GM10847 (cell line): ENCODE data around the gene CACNA2D1.

Source experiments
- POLR2A ChIP-seq: IDR thresholded peaks from 2 replicates; pipeline ENCODE4 v1.6.1; 2011; ENCODE audit not compliant: insufficient read length; ENCODE audit errors: extremely low read depth

CACNA2D1 gene

GRCh38 chr7:82443547-82444219 is at the start of gene CACNA2D1:
TSS of gene CACNA2D1 (minus strand) at chr7:82443777.
- TF ChIP-seq POLR2A: no peak

- no peak for TF ChIP-seq POLR2A
Measured at GRCh38 chr7:82481499-82482097, 38.0 kb upstream of the CACNA2D1 start.

- TF ChIP-seq POLR2A: no peak
Measured at GRCh38 chr7:82477733-82478515, 34.3 kb upstream of the CACNA2D1 start.

GRCh38 chr7:82472966-82473365 is 29.4 kb upstream of the CACNA2D1 start:
- TF ChIP-seq POLR2A: no peak

- no peak for TF ChIP-seq POLR2A
Measured at GRCh38 chr7:82471351-82472020, 27.9 kb upstream of the CACNA2D1 start.

GRCh38 chr7:82469207-82469606 is 25.6 kb upstream of the CACNA2D1 start:
- TF ChIP-seq POLR2A: no peak

DNA sequence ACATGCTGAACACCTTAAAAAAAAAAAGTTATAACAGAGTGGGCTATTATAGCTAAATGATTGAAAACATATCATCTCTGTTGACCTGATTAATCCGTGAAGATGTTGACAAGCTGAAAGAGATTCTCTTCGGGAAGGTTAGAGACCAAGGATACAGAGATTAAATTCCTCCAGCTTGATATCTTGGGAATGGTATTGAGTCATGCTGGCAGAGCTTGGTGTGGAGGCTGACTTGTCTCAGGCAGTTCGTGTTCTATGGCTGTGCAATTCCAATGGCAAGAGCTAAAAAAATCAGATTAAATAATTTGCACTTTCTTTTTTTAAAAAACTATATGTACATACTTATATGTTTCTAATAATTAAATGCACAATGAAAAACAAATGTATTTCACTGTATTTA is 24.9 kb upstream of the CACNA2D1 start:
- no peak for TF ChIP-seq POLR2A

DNA sequence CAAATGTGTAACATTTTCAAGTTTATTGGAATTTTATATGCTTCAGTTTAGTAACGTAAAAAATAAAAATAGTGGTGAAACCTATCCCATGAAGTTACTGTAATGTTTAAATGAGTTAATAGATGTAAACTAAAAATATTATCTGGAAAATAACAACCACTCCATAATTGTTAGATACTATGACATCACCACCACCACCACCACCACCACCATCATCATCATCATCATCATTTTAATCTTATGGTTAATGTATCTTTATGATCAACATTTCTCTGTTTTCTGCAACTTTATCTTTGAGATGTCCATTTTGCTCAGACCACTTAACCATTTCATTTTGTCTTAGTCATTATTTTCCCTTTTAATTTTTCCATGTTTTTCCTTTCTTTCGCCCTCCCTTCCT is 23.4 kb upstream of the CACNA2D1 start:
- no peak for TF ChIP-seq POLR2A

DNA sequence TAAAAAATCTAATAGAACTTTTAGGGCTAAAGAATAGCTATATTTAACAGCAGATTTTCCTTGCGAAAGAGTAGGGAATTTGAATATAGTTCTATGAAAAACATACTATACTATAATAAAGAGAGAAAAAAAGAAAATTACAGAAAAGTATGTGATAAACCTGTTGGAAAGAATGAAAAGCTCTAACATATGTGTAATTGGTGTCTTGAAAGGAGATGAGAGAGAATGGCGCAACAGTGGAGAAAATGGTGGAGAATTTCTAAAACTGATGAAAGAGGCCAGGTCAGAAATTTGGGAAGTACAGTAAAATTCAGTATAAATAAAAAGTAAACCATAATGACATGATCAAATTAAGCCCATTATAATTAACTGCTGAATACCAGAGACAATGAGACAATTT is 20.8 kb upstream of the CACNA2D1 start:
- no peak for TF ChIP-seq POLR2A

GRCh38 chr7:82455295-82455694 is 11.7 kb upstream of the CACNA2D1 start:
- no peak for TF ChIP-seq POLR2A

DNA sequence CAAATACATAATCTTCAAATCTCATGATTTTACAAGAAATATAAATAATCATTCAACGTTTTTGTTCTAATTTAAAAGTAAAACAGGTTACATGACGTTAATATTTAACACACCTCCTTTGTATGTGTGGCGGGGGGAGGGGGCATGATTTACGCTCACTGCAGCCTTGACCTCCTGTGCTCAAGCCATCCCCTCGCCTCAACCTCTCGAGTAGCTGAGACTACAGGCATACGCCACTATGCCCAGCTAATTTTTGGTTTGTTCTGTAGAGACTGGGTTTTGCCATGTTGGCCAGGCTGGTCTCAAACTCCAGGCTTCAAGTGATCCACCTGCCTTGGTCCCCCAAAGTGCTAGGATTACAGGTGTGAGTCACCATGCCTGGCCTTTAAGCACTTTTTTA is 7.2 kb upstream of the CACNA2D1 start:
- TF ChIP-seq POLR2A: no peak

DNA sequence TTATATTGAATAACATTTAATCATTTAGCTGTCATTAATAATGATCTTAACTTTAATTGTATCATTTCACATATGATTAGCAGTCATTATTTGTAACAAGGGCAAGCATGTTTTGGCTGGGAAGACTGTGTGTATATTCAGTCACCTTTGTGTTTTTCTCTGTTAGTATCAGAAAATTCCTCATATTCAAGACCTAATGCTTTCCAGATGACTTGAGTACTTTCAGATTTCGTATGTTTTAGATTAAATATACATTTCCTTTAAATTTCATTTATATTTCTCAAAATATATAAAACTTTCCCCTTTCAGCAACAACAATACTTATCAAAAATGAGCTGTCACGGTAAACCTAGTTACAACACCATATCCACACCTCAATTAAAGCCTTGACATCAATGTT is 6.3 kb upstream of the CACNA2D1 start:
- no peak for TF ChIP-seq POLR2A

- no peak for TF ChIP-seq POLR2A
Measured at GRCh38 chr7:82446897-82447296, 3.3 kb upstream of the CACNA2D1 start.

DNA sequence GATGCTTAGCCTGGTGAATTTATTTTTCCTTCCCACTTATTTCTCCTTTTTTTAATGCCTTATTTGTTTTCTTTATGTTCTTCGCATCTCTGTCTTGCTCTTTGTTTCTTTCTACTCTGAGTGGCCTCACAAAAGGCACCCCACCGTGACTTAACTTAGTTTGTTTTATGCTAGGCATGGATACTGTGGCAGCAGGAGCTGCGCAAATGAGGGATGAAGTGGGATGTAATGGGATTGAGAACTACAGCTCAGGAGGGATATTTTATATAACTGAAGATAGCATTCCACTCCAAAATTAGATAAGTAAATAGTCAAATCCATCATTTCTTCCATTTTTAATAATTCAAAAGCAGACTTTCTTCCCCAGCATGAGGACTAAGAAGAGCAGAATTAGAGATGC is 1.7 kb upstream of the CACNA2D1 start:
- no peak for TF ChIP-seq POLR2A

- TF ChIP-seq POLR2A: no peak
Measured at GRCh38 chr7:82444220-82444909, 788 bp upstream of the CACNA2D1 start.
